A549 (cell line): ENCODE measurements around the gene LAMB2. TPM values are rescaled to one million over a fixed set of nuclear protein-coding genes. Genes with fewer than 3 reads are reported as not detected.

Experiments
- ATAC-seq, 2 experiments: fragments of 200-7000 bp in 1 of 2; fragments of >200 bp in 1 of 2; cut with Nextera tagmentation in 1 of 2; cut with Tn5 transposase in 1 of 2; 3 replicates each; pipeline versions ENCODE4 v1.8.0 to v1.9.1; 2018 to 2020; ENCODE audit warnings: mild to moderate bottlenecking in 1 of 2, moderate library complexity in 1 of 2
- CTCF ChIA-PET: fragments of 300-600 bp; sonication (Branson Sonifier 250); formaldehyde crosslinking; extraction: SDS; loops from one replicate; lab custom pipeline; 2021; ENCODE audit warnings: antibody characterized with exemption, inconsistent platforms; lab: Yijun Ruan, JAX
- POLR2A ChIA-PET: fragments of 350-600 bp; formaldehyde crosslinking; extraction: SDS; loops from one replicate; lab custom pipeline; 2021; ENCODE audit warnings: antibody characterized with exemption, inconsistent platforms; lab: Yijun Ruan, JAX
- DNase-seq, 2 experiments: peaks; one replicate each; pipeline versions ENCODE4 v3.0.0 to v3.0.0-alpha.2; 2011 to 2016; ENCODE audit warnings: low read depth in 1 of 2, low spot score in 1 of 2
- FAIRE-seq: peaks from 2 replicates; lab custom pipeline; 2011; peaks lifted over from hg19 to GRCh38; lab: Jason Lieb, UNC
- H3K27ac ChIP-seq, 2 experiments: fragments of >200 bp; sonication (Bioruptor Twin); formaldehyde crosslinking; 3 replicates each; pipeline ENCODE4 v1.5.1; 2016 to 2017
- H3K4me1 ChIP-seq: fragments of >200 bp; sonication (Bioruptor Twin); formaldehyde crosslinking; 3 replicates; pipeline ENCODE4 v1.6.1; 2016
- H3K4me2 ChIP-seq: fragments of >200 bp; sonication (Bioruptor Twin); formaldehyde crosslinking; 3 replicates; pipeline ENCODE4 v1.6.1; 2016
- H3K4me3 ChIP-seq: fragments of >200 bp; sonication (Bioruptor Twin); formaldehyde crosslinking; 3 replicates; pipeline ENCODE4 v1.5.1; 2016
- H3K9me3 ChIP-seq: fragments of >200 bp; sonication (Bioruptor Twin); formaldehyde crosslinking; 3 replicates; pipeline ENCODE4 v1.6.1; 2016
- BHLHE40 ChIP-seq: IDR thresholded peaks from 2 replicates; pipeline ENCODE4 v1.6.1; 2012; ENCODE audit warnings: low read depth, low read length, inconsistent platforms
- CBX2 ChIP-seq: fragments of 200-600 bp; sonication (generic); IDR thresholded peaks from 2 replicates; pipeline ENCODE4 v1.6.1; 2016; ENCODE audit warnings: low read depth, mild to moderate bottlenecking, borderline replicate concordance
- CBX8 ChIP-seq: fragments of 200-600 bp; sonication (generic); IDR thresholded peaks from 2 replicates; pipeline ENCODE4 v1.6.1; 2016
- CEBPB ChIP-seq, 2 experiments: fragments of >200 bp in 1 of 2; sonication (Bioruptor Twin) in 1 of 2; formaldehyde crosslinking in 1 of 2; IDR thresholded peaks; 2 replicates each; pipeline ENCODE4 v1.6.1; 2012 to 2016
- CHD4 ChIP-seq: fragments of 200-600 bp; sonication (generic); IDR thresholded peaks from 2 replicates; pipeline ENCODE4 v1.6.1; 2016; ENCODE audit warnings: antibody characterized with exemption, mild to moderate bottlenecking, borderline replicate concordance
- EHMT2 ChIP-seq: fragments of 200-600 bp; sonication (generic); IDR thresholded peaks from 2 replicates; pipeline ENCODE4 v1.6.1; 2016; ENCODE audit warnings: antibody characterized with exemption, low read depth, mild to moderate bottlenecking, moderate library complexity
- FOSL2 ChIP-seq, 2 experiments: fragments of 450-650 bp in 1 of 2; fragments of >200 bp in 1 of 2; sonication (Bioruptor Twin) in 1 of 2; formaldehyde crosslinking; IDR thresholded peaks; 2 replicates each; pipeline versions ENCODE4 v1.5.0 to v1.6.1; 2016 to 2020; ENCODE audit warnings: mild to moderate bottlenecking in 1 of 2, moderate library complexity in 1 of 2
- FOXS1 ChIP-seq: fragments of 250-450 bp; sonication (Bioruptor Pico); IDR thresholded peaks from 2 replicates; pipeline ENCODE4 v1.5.0; 2020; ENCODE audit warnings: mild to moderate bottlenecking, moderate library complexity
- HDAC2 ChIP-seq: fragments of 200-600 bp; sonication (generic); IDR thresholded peaks from 2 replicates; pipeline ENCODE4 v1.6.1; 2016
- HES2 ChIP-seq: fragments of >200 bp; sonication (Bioruptor Twin); formaldehyde crosslinking; IDR thresholded peaks from 2 replicates; pipeline ENCODE4 v1.6.1; 2016
- HEYL ChIP-seq: fragments of 250-450 bp; sonication (Bioruptor Pico); IDR thresholded peaks from 2 replicates; pipeline ENCODE4 v1.8.0; 2021; ENCODE audit warnings: mild to moderate bottlenecking, moderate library complexity
- HOXB13 ChIP-seq: fragments of 250-450 bp; sonication (Bioruptor Pico); IDR thresholded peaks from 2 replicates; pipeline ENCODE4 v1.5.0; 2020; ENCODE audit warnings: low read depth, mild to moderate bottlenecking, moderate library complexity
- HOXB5 ChIP-seq: fragments of 250-450 bp; sonication (Bioruptor Pico); IDR thresholded peaks from 2 replicates; pipeline ENCODE4 v1.5.0; 2020; ENCODE audit warnings: mild to moderate bottlenecking, moderate library complexity
- MAFK ChIP-seq: fragments of 450-650 bp; IDR thresholded peaks from 2 replicates; pipeline ENCODE4 v1.6.1; 2014; ENCODE audit not compliant: partially characterized antibody
- MYC ChIP-seq: IDR thresholded peaks from 2 replicates; pipeline ENCODE4 v1.6.1; 2012; ENCODE audit warnings: mild to moderate bottlenecking, inconsistent platforms, low read length, improper control_type of control experiment, borderline replicate concordance
- NR3C1 ChIP-seq: fragments of >200 bp; sonication (Bioruptor Twin); formaldehyde crosslinking; IDR thresholded peaks from 3 replicates; pipeline ENCODE4 v1.6.1; 2017
- POLR2AphosphoS2 ChIP-seq: conservative IDR thresholded peaks from 2 replicates; pipeline ENCODE4 v1.6.1; 2012; ENCODE audit warnings: low read length, improper control_type of control experiment, inconsistent platforms
- RARB ChIP-seq: fragments of 250-450 bp; sonication (Bioruptor Pico); IDR thresholded peaks from 2 replicates; pipeline ENCODE4 v1.8.0; 2021; ENCODE audit warnings: mild to moderate bottlenecking, moderate library complexity
- SMC3 ChIP-seq: fragments of >200 bp; sonication (Bioruptor Twin); formaldehyde crosslinking; IDR thresholded peaks from 3 replicates; pipeline ENCODE4 v1.6.1; 2018; ENCODE audit warnings: inconsistent platforms
- SREBF2 ChIP-seq: fragments of 450-650 bp; IDR thresholded peaks from 2 replicates; pipeline ENCODE4 v1.6.1; 2014; ENCODE audit warnings: mild to moderate bottlenecking, moderate library complexity
- TP53 ChIP-seq: fragments of 250-450 bp; sonication (Bioruptor Pico); IDR thresholded peaks from 2 replicates; pipeline ENCODE4 v1.5.0; 2021; ENCODE audit warnings: mild to moderate bottlenecking, moderate library complexity
- ZC3H11A ChIP-seq: fragments of 450-650 bp; IDR thresholded peaks from 2 replicates; pipeline ENCODE4 v1.6.1; 2014; ENCODE audit warnings: antibody characterized with exemption, mild to moderate bottlenecking
- ZFP36 ChIP-seq: fragments of 450-650 bp; IDR thresholded peaks from 2 replicates; pipeline ENCODE4 v1.6.1; 2014; ENCODE audit warnings: borderline replicate concordance; ENCODE audit not compliant: partially characterized antibody
- WGBS: methylation state at CpG from one replicate; pipeline ENCODE4 v1.1.6; 2017; ENCODE audit errors: missing lambda C conversion rate; 5-methylcytosine and 5-hydroxymethylcytosine counted together
- polyA plus RNA-seq, 4 experiments: library from polyadenylated mRNA; depleted of rRNA in 3 of 4; stranded (reverse); fragments of >200 nt; fragmentation: RNase III in 1 of 4; extraction: RNeasy Plus Mini Kit Qiagen cat#74134 plus additional on column Dnase treatment in 1 of 4; gene quantifications; 2 replicates in 3 of 4; 3 replicates in 1 of 4; pipeline ENCODE4 v1.2.3, GENCODE V29; 2011 to 2017
- TF ChIP-seq, protein P1 (sequence below): fragments of >200 bp; sonication (Bioruptor Twin); formaldehyde crosslinking; IDR thresholded peaks from 3 replicates; pipeline ENCODE4 v1.5.1; 2016
- TF ChIP-seq, protein P2 (sequence below): fragments of 200-600 bp; sonication (generic); IDR thresholded peaks from 2 replicates; pipeline ENCODE4 v1.6.1; 2016; ENCODE audit warnings: antibody characterized with exemption, mild to moderate bottlenecking, moderate library complexity
- TF ChIP-seq, protein P3 (sequence below): IDR thresholded peaks from 2 replicates; pipeline ENCODE4 v1.6.1; 2012
- TF ChIP-seq, protein P4 (sequence below): fragments of 250-450 bp; sonication (Bioruptor Pico); IDR thresholded peaks from 2 replicates; pipeline ENCODE4 v1.5.0; 2021; ENCODE audit warnings: mild to moderate bottlenecking, moderate library complexity, borderline replicate concordance

LAMB2 gene
- polyA plus RNA-seq, 2 of the 4 experiments (the other 2 are of a cell fraction) = 87.3 to 146 TPM

DNA sequence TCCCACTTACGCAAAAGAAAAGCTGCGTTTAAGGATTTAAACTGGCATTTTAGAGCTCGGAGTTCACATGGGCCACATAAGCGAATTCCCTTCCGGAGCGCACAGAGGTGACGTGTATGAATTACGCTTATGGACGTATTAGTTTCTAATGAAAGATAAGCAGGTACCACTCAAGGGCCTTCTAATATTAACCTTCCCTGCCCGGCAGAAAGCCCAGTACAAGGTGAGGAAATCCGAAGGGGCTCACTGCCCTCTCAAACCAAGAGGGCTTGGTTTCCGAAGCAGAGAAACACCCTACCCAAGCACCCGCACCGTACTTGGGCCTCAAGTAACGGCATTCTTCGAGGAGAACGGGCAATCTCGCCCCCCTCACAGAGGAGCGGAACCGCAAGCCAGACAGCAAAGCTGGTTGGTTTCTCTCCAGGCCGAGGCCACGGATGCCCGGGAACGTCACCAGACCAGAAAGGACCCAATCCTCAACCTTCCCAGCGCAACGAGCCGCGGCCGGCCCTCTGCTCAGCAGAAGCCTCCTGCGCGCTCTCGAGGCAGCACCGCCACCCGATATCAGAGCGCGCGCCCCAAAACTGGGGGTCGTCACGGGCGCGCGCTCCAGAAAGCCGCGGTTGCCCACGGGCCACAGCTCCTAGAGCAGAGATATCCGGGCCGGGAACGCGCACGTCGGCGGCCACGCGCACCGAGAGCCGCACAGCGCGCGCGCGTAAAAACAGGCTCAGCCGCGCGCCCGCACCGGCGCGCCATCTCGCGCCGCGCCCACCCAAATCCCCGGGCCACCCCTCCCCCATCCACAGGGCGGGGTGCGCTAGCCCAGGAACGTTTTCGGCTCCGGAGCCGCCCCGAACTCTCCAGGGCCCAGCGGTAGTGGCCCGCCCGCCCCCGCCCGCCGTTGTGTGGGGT lies 39.7 kb downstream of the LAMB2 start:
- Histone ChIP-seq H3K4me1 (peaks cover 16% of the 10 kb centered on the region; the same call in 1 of the 3 replicates), H3K27ac (peak overlapping the region; percentile 93 to 94), H3K4me3 (peak overlapping the region; percentile 98), H3K4me2 (peak overlapping the region; percentile 84), H3K9me3 (no peaks in the 10 kb centered on the region)
- no peak for FAIRE-seq
- ATAC-seq = peak; percentile 48 to 49
- TF ChIP-seq ZFP36 = no peak
- TF ChIP-seq EHMT2 = no peak
- TF ChIP-seq HOXB5 = no peak
- TF ChIP-seq CHD4 = no peak
- TF ChIP-seq HEYL (CRISPR knock-in tag) = no peak
- no peak for TF ChIP-seq NR3C1
- no peak for TF ChIP-seq BHLHE40
- TF ChIP-seq POLR2AphosphoS2 = no peak
- no peak for TF ChIP-seq MYC
- no peak for TF ChIP-seq HDAC2
- TF ChIP-seq, protein P1, sequence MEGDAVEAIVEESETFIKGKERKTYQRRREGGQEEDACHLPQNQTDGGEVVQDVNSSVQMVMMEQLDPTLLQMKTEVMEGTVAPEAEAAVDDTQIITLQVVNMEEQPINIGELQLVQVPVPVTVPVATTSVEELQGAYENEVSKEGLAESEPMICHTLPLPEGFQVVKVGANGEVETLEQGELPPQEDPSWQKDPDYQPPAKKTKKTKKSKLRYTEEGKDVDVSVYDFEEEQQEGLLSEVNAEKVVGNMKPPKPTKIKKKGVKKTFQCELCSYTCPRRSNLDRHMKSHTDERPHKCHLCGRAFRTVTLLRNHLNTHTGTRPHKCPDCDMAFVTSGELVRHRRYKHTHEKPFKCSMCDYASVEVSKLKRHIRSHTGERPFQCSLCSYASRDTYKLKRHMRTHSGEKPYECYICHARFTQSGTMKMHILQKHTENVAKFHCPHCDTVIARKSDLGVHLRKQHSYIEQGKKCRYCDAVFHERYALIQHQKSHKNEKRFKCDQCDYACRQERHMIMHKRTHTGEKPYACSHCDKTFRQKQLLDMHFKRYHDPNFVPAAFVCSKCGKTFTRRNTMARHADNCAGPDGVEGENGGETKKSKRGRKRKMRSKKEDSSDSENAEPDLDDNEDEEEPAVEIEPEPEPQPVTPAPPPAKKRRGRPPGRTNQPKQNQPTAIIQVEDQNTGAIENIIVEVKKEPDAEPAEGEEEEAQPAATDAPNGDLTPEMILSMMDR = no peak
- no peak for TF ChIP-seq SREBF2
- TF ChIP-seq, protein P2, sequence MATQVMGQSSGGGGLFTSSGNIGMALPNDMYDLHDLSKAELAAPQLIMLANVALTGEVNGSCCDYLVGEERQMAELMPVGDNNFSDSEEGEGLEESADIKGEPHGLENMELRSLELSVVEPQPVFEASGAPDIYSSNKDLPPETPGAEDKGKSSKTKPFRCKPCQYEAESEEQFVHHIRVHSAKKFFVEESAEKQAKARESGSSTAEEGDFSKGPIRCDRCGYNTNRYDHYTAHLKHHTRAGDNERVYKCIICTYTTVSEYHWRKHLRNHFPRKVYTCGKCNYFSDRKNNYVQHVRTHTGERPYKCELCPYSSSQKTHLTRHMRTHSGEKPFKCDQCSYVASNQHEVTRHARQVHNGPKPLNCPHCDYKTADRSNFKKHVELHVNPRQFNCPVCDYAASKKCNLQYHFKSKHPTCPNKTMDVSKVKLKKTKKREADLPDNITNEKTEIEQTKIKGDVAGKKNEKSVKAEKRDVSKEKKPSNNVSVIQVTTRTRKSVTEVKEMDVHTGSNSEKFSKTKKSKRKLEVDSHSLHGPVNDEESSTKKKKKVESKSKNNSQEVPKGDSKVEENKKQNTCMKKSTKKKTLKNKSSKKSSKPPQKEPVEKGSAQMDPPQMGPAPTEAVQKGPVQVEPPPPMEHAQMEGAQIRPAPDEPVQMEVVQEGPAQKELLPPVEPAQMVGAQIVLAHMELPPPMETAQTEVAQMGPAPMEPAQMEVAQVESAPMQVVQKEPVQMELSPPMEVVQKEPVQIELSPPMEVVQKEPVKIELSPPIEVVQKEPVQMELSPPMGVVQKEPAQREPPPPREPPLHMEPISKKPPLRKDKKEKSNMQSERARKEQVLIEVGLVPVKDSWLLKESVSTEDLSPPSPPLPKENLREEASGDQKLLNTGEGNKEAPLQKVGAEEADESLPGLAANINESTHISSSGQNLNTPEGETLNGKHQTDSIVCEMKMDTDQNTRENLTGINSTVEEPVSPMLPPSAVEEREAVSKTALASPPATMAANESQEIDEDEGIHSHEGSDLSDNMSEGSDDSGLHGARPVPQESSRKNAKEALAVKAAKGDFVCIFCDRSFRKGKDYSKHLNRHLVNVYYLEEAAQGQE = no peak
- TF ChIP-seq SMC3 = no peak
- TF ChIP-seq ZC3H11A = no peak
- no peak for TF ChIP-seq FOXS1 (CRISPR knock-in tag)
- peak; percentile 31 to 74 for DNase-seq
- WGBS = under 1% methylated on average over 13 of the region's 86 CpGs
- CTCF ChIA-PET = interaction anchor here (0.6 to 2.3 kb wide), 18 partner anchors 11 to 465 kb away, joined by 3 to 7 read pairs (median 4); partner anchors contain the start of genes KLHDC8B, NDUFAF3 and P4HTM
- POLR2A ChIA-PET = interaction anchor here (0.6 to 2.7 kb wide), 17 partner anchors 13 to 319 kb away, joined by 3 to 32 read pairs (median 4); partner anchors contain the start of genes DALRD3, IMPDH2, LAMB2 and NDUFAF3

DNA sequence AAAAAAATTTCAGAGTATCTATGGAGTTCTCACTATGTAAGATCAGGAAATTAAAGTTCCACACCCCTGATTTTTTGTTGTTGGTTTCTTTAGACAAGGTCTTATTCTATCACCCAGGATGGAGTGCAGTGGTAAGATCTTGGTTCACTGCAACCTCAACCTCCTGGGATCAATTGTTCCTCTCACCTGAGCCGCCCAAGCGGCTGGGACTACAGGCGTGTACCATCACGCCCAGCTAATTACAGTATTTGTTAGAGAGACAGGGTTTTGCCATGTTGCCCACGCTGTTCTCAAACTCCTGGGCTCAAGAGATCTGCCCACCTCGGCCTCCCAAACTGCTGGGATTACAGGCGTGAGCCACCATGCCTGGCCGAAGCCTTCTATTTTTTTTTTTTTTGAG lies 51.4 kb downstream of the LAMB2 start:
- Histone ChIP-seq H3K9me3 (no peaks in the 10 kb centered on the region), H3K4me2 (no peak overlapping the region), H3K4me3 (no peak overlapping the region), H3K27ac (no peak overlapping the region), H3K4me1 (no peaks in the 10 kb centered on the region)
- FAIRE-seq (no peak), DNase-seq (no peak), ATAC-seq (no peak)
- no peak for TF ChIP-seq BHLHE40
- TF ChIP-seq, protein P3, sequence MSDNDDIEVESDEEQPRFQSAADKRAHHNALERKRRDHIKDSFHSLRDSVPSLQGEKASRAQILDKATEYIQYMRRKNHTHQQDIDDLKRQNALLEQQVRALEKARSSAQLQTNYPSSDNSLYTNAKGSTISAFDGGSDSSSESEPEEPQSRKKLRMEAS = no peak
- TF ChIP-seq FOSL2 (IDR thresholded peaks at IDR 0.05) = no peak
- TF ChIP-seq FOSL2 (CRISPR knock-in tag; IDR thresholded peaks at IDR 0.05) = no peak
- TF ChIP-seq MAFK = no peak
- TF ChIP-seq, protein P4, sequence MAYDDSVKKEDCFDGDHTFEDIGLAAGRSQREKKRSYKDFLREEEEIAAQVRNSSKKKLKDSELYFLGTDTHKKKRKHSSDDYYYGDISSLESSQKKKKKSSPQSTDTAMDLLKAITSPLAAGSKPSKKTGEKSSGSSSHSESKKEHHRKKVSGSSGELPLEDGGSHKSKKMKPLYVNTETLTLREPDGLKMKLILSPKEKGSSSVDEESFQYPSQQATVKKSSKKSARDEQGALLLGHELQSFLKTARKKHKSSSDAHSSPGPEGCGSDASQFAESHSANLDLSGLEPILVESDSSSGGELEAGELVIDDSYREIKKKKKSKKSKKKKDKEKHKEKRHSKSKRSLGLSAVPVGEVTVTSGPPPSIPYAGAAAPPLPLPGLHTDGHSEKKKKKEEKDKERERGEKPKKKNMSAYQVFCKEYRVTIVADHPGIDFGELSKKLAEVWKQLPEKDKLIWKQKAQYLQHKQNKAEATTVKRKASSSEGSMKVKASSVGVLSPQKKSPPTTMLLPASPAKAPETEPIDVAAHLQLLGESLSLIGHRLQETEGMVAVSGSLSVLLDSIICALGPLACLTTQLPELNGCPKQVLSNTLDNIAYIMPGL (CRISPR knock-in tag) = no peak
- TF ChIP-seq CBX2 = no peak
- no peak for TF ChIP-seq CHD4
- no peak for TF ChIP-seq RARB
- TF ChIP-seq HES2 = no peak
- TF ChIP-seq HOXB13 (CRISPR knock-in tag) = no peak
- TF ChIP-seq HEYL (CRISPR knock-in tag) = no peak
- TF ChIP-seq CBX8 = no peak
- no peak for TF ChIP-seq CEBPB (IDR thresholded peaks at IDR 0.05)
- TF ChIP-seq TP53 (CRISPR knock-in tag) = no peak
- ChIA-PET POLR2A (no interaction called here), CTCF (interaction anchor here (0.6 to 3.0 kb wide), 4 partner anchors 13 to 290 kb away, joined by 3 to 11 read pairs (median 4); partner anchors contain the start of genes NDUFAF3 and QRICH1)
- 97% methylated on average over 8 of the region's 8 CpGs for WGBS
